Ectodermal cell (in vitro differentiated cells): ENCODE results near the gene ACMSD. TPM values are rescaled to one million over a fixed set of nuclear protein-coding genes. Genes with fewer than 3 reads are reported as not detected.
"Not testable (repeated sequence)": the region's sequence is repeated elsewhere in the genome, so short reads cannot be mapped to it uniquely, and the experiment has no call there.

Experiments
- H3K27ac ChIP-seq: 2 replicates; pipeline ENCODE4 v1.7.0; 2013; ENCODE audit warnings: mild to moderate bottlenecking, low read depth, low read length; ENCODE audit not compliant: insufficient read depth, poor library complexity, severe bottlenecking
- H3K27me3 ChIP-seq: 2 replicates; pipeline ENCODE4 v1.7.0; 2013; ENCODE audit warnings: mild to moderate bottlenecking, low read length; ENCODE audit not compliant: insufficient read depth, control insufficient read depth, poor library complexity, severe bottlenecking
- H3K36me3 ChIP-seq: one replicate; pipeline ENCODE4 v1.7.0; 2013; ENCODE audit warnings: low read length; ENCODE audit not compliant: control insufficient read depth, insufficient read depth
- H3K4me1 ChIP-seq: one replicate; pipeline ENCODE4 v1.7.0; 2013; ENCODE audit warnings: low read length; ENCODE audit not compliant: control insufficient read depth, insufficient read depth
- H3K4me3 ChIP-seq: 2 replicates; pipeline ENCODE4 v1.7.0; 2013; ENCODE audit warnings: low read depth, low read length, control low read depth; ENCODE audit not compliant: insufficient read depth
- H3K9me3 ChIP-seq: 2 replicates; pipeline ENCODE4 v1.7.0; 2013; ENCODE audit warnings: mild to moderate bottlenecking, low read length, moderate library complexity; ENCODE audit not compliant: control insufficient read depth
- WGBS, 2 experiments: methylation state at CpG; one replicate each; pipeline ENCODE4 v1.1.7; 2013; ENCODE audit warnings: missing lambda C conversion rate in 2 of 2; 5-methylcytosine and 5-hydroxymethylcytosine counted together
- polyA plus RNA-seq, 4 experiments: library from polyadenylated mRNA; stranded (reverse); fragments of 50-300 nt; gene quantifications; one replicate each; pipeline ENCODE4 v1.2.3, GENCODE V29; 2013

Gene ACMSD
- not detected for polyA plus RNA-seq (2013, experiment 1 of 4)
- polyA plus RNA-seq (2013, experiment 2 of 4) = not detected
- polyA plus RNA-seq (2013, experiment 3 of 4) = not detected
- polyA plus RNA-seq (2013, experiment 4 of 4) = not detected

- H3K36me3 ChIP-seq = no peaks in the 10 kb centered on the region
- H3K27ac ChIP-seq = no peak within 1 kb of the TSS
- H3K9me3 ChIP-seq = no peaks in the 10 kb centered on the region
- no peaks in the 10 kb centered on the region for H3K4me1 ChIP-seq
- no peaks in the 10 kb centered on the region for H3K27me3 ChIP-seq
- no peak within 1 kb of the TSS for H3K4me3 ChIP-seq
These were observed at the start of gene ACMSD for GRCh38 chr2:134838143-134838620. ACMSD (plus strand) TSS chr2:134838616; CDS start chr2:134838683, 67 bp downstream.

GRCh38 chr2:134790487-134790886 is 47.9 kb upstream of the ACMSD start:
- 97% methylated on average over 3 of the region's 3 CpGs for WGBS, 2 experiments
- no peaks in the 10 kb centered on the region for H3K9me3 ChIP-seq
- no peak overlapping the region for H3K4me3 ChIP-seq
- H3K27ac ChIP-seq = no peak overlapping the region
- H3K4me1 ChIP-seq = no peaks in the 10 kb centered on the region
- no peaks in the 10 kb centered on the region for H3K36me3 ChIP-seq
- H3K27me3 ChIP-seq = no peaks in the 10 kb centered on the region

GRCh38 chr2:134791616-134792015 is 46.8 kb upstream of the ACMSD start:
- Histone ChIP-seq H3K27ac (no peak overlapping the region), H3K9me3 (no peaks in the 10 kb centered on the region), H3K36me3 (no peaks in the 10 kb centered on the region), H3K4me3 (no peak overlapping the region), H3K4me1 (no peaks in the 10 kb centered on the region), H3K27me3 (no peaks in the 10 kb centered on the region)
- 88% methylated on average over 3 of the region's 3 CpGs for WGBS, 2 experiments

GRCh38 chr2:134792186-134792585 is 46.2 kb upstream of the ACMSD start:
- Histone ChIP-seq H3K9me3 (no peaks in the 10 kb centered on the region), H3K27ac (no peak overlapping the region), H3K4me3 (no peak overlapping the region), H3K36me3 (no peaks in the 10 kb centered on the region), H3K4me1 (no peaks in the 10 kb centered on the region), H3K27me3 (no peaks in the 10 kb centered on the region)
- 89 to 91% methylated on average over 3 to 4 of the region's 4 CpGs for WGBS, 2 experiments

GRCh38 chr2:134795765-134796164 is 42.7 kb upstream of the ACMSD start:
- WGBS, 2 experiments = 85 to 99% methylated on average over 4 of the region's 4 CpGs
- no peaks in the 10 kb centered on the region for H3K4me1 ChIP-seq
- no peaks in the 10 kb centered on the region for H3K36me3 ChIP-seq
- no peaks in the 10 kb centered on the region for H3K27me3 ChIP-seq
- H3K27ac ChIP-seq = no peak overlapping the region
- H3K4me3 ChIP-seq = no peak overlapping the region
- H3K9me3 ChIP-seq = no peaks in the 10 kb centered on the region

GRCh38 chr2:134796373-134796772 is 42.0 kb upstream of the ACMSD start:
- WGBS, 2 experiments = 84 to 86% methylated on average over 1 to 2 of the region's 2 CpGs
- Histone ChIP-seq H3K27me3 (no peaks in the 10 kb centered on the region), H3K4me3 (no peak overlapping the region), H3K4me1 (no peaks in the 10 kb centered on the region), H3K27ac (no peak overlapping the region), H3K9me3 (no peaks in the 10 kb centered on the region), H3K36me3 (no peaks in the 10 kb centered on the region)

- no peaks in the 10 kb centered on the region for H3K27me3 ChIP-seq
- H3K4me3 ChIP-seq = no peak overlapping the region
- no peak overlapping the region for H3K27ac ChIP-seq
- no peaks in the 10 kb centered on the region for H3K9me3 ChIP-seq
- 90 to 97% methylated on average over 2 to 3 of the region's 3 CpGs for WGBS, 2 experiments
- no peaks in the 10 kb centered on the region for H3K36me3 ChIP-seq
- no peaks in the 10 kb centered on the region for H3K4me1 ChIP-seq
These were observed 38.5 kb upstream of the ACMSD start for GRCh38 chr2:134799936-134800335.

GRCh38 chr2:134800341-134800740 is 38.1 kb upstream of the ACMSD start:
- H3K27me3 ChIP-seq = no peaks in the 10 kb centered on the region
- no peaks in the 10 kb centered on the region for H3K4me1 ChIP-seq
- no peak overlapping the region for H3K4me3 ChIP-seq
- WGBS, 2 experiments = 94 to 100% methylated on average over 1 to 2 of the region's 2 CpGs
- H3K27ac ChIP-seq = no peak overlapping the region
- H3K9me3 ChIP-seq = no peaks in the 10 kb centered on the region
- no peaks in the 10 kb centered on the region for H3K36me3 ChIP-seq

GRCh38 chr2:134803609-134804405 is 34.6 kb upstream of the ACMSD start:
- not testable (repeated sequence) for H3K4me3 ChIP-seq, H3K9me3 ChIP-seq, H3K36me3 ChIP-seq, H3K27ac ChIP-seq, H3K4me1 ChIP-seq, H3K27me3 ChIP-seq
- WGBS, 2 experiments = 89 to 91% methylated on average over 13 of the region's 13 CpGs

GRCh38 chr2:134815741-134816140 is 22.7 kb upstream of the ACMSD start:
- no peaks in the 10 kb centered on the region for H3K9me3 ChIP-seq

More at GRCh38 chr2:134815741-134816140, 22.7 kb upstream of the ACMSD start:
- 77 to 86% methylated on average over 1 of the region's 1 CpG for WGBS, 2 experiments
- no peaks in the 10 kb centered on the region for H3K36me3 ChIP-seq
- H3K4me3 ChIP-seq = no peak overlapping the region
- no peaks in the 10 kb centered on the region for H3K4me1 ChIP-seq
- no peaks in the 10 kb centered on the region for H3K27me3 ChIP-seq
- no peak overlapping the region for H3K27ac ChIP-seq
